ENCODE results near the gene ADORA2A.
A peak's percentile ranks its signal among the peaks of the same experiment; 100 is the strongest.

ADORA2A gene

DNA sequence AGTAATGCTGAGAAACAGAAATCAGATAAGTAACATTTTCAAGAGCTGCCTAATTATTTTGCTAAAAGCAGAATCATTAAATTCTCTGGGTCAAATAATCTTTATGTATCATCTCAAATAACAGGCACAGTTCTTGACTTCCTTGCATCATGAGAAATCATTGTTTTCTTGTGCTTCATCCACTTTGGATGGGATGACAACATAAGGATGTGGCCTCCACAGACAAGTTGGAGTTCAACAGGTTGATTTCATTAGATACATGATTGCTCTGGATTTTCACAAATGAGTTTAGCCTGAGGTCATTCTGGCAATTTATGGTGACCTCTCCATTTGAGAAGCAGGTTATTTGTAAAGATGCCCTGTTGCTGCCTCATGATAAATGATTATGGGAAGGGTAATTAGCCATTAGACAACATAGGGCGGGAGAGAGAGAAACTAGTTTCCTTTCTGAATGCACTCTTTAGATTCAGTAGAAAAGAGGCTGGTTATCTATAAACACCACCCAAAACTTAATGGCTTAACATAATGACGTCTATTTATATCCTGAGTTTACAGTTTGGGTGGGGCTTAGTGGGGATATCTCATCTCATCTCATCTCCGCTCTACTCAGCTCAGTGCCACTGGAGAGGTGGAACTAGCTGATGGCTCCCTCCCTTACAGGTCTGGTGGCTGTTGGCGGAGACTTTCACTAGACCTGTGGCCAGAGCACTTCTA is 35.0 kb upstream of the ADORA2A start:
- no peak overlapping the region for H3K9ac ChIP-seq (ENCODE audit: low read depth, low read length)
- H3K4me2 ChIP-seq (ENCODE audit: low read length) = peak overlapping the region; percentile 12
- peaks cover 13% of the 10 kb centered on the region for H3K36me3 ChIP-seq (ENCODE audit: insufficient read depth, low read length)
- H3K9me3 ChIP-seq (replicated peaks; ENCODE audit: low read length) = no peaks in the 10 kb centered on the region
- no peak overlapping the region for H3K4me3 ChIP-seq (ENCODE audit: low read length)
- H3K4me1 ChIP-seq (ENCODE audit: control insufficient read depth, insufficient read depth, low read length) = peaks cover 16% of the 10 kb centered on the region
- no peaks in the 10 kb centered on the region for H3K27me3 ChIP-seq (ENCODE audit: control insufficient read depth, insufficient read depth, low read length)

DNA sequence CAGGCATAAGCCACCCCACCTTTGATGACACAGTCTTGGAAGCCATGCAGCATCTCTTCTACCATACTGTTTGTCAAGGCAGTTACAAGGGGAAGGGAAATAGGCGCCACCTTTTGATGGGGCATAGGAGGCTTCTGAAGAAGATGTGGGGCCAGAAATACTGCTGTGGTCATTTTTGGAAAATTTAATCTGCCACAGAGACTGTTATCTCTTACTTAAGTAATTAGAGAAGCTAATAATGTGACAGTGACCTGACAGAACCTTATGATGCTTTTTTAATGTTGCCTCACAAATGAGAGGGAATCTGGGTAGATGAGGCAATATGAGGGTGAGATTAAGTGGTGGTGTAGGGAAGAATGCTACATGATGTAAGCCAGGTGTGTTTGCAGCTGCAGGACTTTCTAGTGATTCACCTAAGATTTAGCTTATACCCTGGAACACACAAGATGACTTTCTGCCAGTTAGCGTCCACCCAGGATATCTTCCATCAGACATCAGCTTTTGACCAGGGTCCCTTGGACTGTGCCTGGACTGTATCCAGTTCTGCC is 34.3 kb upstream of the ADORA2A start:
- Histone ChIP-seq H3K9me3 (replicated peaks; ENCODE audit: low read length) (no peaks in the 10 kb centered on the region), H3K4me2 (ENCODE audit: low read length) (no peak overlapping the region), H3K4me3 (ENCODE audit: low read length) (no peak overlapping the region), H3K4me1 (ENCODE audit: control insufficient read depth, insufficient read depth, low read length) (peaks cover 16% of the 10 kb centered on the region), H3K27me3 (ENCODE audit: control insufficient read depth, insufficient read depth, low read length) (no peaks in the 10 kb centered on the region), H3K9ac (ENCODE audit: low read depth, low read length) (no peak overlapping the region), H3K36me3 (ENCODE audit: insufficient read depth, low read length) (peaks cover 18% of the 10 kb centered on the region)

DNA sequence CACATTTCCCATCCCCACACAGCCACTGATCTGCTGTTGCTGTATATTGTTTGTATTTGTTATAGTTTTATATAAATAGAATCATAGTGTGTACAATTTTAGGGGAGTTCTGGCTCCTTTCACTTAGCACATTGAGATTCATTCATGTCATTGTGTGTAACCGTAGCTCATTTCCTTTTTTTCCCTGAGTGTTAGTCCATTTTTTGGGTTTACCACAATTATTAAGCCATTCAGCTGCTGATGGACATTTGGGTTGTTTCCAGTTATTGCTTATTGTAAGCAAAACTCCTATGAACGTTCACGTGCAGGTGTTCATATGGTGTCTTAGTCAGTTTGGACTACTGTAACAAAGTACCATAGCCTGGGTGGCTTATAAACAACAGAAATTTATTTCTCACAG is 33.6 kb upstream of the ADORA2A start:
- H3K9ac ChIP-seq (ENCODE audit: low read depth, low read length) = no peak overlapping the region

DNA sequence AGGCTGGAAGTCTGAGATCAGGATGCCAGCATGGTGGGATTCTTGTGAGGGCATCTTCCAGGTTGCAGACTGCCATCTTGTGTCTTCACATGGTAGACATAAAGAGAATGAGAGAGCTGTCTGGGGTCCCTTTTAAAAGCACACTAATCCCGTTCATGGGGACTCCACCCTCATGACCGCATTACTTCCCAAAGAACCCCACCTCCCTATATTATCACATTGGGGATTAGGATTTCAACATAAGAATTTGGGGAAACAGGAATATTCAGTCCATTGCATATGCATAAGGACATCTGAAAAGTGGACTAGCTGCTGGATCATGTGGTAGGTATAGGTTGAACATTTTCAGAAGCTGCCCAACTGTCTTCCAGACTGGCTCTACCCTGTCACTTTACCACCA is 33.1 kb upstream of the ADORA2A start:
- Histone ChIP-seq H3K27me3 (ENCODE audit: control insufficient read depth, insufficient read depth, low read length) (no peaks in the 10 kb centered on the region), H3K4me2 (ENCODE audit: low read length) (no peak overlapping the region), H3K4me3 (ENCODE audit: low read length) (no peak overlapping the region), H3K4me1 (ENCODE audit: control insufficient read depth, insufficient read depth, low read length) (peaks cover 16% of the 10 kb centered on the region), H3K36me3 (ENCODE audit: insufficient read depth, low read length) (peaks cover 19% of the 10 kb centered on the region), H3K9me3 (replicated peaks; ENCODE audit: low read length) (no peaks in the 10 kb centered on the region), H3K9ac (ENCODE audit: low read depth, low read length) (no peak overlapping the region)

More for the DNA sequence above, 33.6 kb upstream of the ADORA2A start:
- Histone ChIP-seq H3K27me3 (ENCODE audit: control insufficient read depth, insufficient read depth, low read length) (no peaks in the 10 kb centered on the region), H3K4me2 (ENCODE audit: low read length) (no peak overlapping the region), H3K9me3 (replicated peaks; ENCODE audit: low read length) (no peaks in the 10 kb centered on the region), H3K36me3 (ENCODE audit: insufficient read depth, low read length) (peaks cover 19% of the 10 kb centered on the region), H3K4me1 (ENCODE audit: control insufficient read depth, insufficient read depth, low read length) (peaks cover 16% of the 10 kb centered on the region), H3K4me3 (ENCODE audit: low read length) (no peak overlapping the region)

DNA sequence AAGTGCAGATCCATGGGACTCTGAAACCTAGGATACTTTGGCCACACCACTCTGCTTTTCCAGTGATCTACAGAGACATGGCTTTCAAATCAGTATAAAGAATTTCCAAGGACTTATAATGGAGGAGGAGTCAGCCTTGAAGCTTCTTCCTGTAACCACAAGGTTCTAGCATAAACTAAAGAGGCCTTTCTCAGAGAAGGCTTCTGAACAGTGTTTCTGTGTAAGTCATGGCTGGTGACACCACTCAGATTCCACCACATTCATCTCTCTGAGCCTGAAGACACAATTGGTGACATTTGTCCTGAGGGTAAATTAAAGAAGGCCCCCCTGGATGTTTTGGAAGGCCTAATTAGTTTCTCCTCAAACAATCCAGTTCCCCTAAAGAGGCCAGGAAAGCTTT is 29.0 kb upstream of the ADORA2A start:
- peaks cover 15% of the 10 kb centered on the region for H3K36me3 ChIP-seq (ENCODE audit: insufficient read depth, low read length)

DNA sequence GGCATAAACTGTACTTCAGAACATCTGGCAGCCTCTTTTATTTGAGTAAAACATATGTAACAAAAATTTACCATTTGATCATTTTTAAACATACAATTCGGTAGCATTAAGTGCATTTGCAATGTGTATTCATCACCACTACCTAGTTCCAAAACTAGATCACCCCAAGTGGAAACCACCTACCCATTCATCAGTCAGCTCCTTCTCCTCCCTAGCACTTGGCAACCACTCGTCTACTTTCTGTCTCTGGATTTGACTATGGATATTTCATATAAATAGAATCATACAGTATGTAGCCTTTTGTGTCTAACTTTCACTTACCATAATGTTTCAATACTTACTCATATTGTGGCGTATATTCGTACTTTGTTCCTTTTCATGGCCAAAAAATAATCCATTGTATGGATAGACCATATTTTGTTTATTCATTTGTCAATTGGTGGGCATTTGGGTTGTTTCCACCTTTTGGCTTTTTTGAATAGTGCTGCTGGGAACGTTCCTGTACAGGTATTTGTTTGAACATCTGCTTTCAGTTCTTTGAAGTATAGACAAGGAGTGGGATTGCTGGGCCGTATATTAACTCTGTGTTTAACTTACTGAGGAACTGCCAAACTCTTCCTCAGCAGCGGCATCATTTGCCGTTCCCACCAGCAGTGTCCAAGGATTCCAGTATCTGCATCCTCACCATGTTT is 27.2 kb upstream of the ADORA2A start:
- Histone ChIP-seq H3K4me2 (ENCODE audit: low read length) (no peak overlapping the region), H3K9ac (ENCODE audit: low read depth, low read length) (no peak overlapping the region), H3K4me1 (ENCODE audit: control insufficient read depth, insufficient read depth, low read length) (peaks cover 20% of the 10 kb centered on the region), H3K36me3 (ENCODE audit: insufficient read depth, low read length) (peaks cover 30% of the 10 kb centered on the region), H3K9me3 (replicated peaks; ENCODE audit: low read length) (no peaks in the 10 kb centered on the region), H3K4me3 (ENCODE audit: low read length) (no peak overlapping the region), H3K27me3 (ENCODE audit: control insufficient read depth, insufficient read depth, low read length) (no peaks in the 10 kb centered on the region)

More for the DNA sequence above, 29.0 kb upstream of the ADORA2A start:
- H3K27me3 ChIP-seq (ENCODE audit: control insufficient read depth, insufficient read depth, low read length) = no peaks in the 10 kb centered on the region
- no peaks in the 10 kb centered on the region for H3K9me3 ChIP-seq (replicated peaks; ENCODE audit: low read length)
- H3K4me1 ChIP-seq (ENCODE audit: control insufficient read depth, insufficient read depth, low read length) = peaks cover 20% of the 10 kb centered on the region
- H3K4me3 ChIP-seq (ENCODE audit: low read length) = no peak overlapping the region
- H3K9ac ChIP-seq (ENCODE audit: low read depth, low read length) = no peak overlapping the region
- H3K4me2 ChIP-seq (ENCODE audit: low read length) = no peak overlapping the region

DNA sequence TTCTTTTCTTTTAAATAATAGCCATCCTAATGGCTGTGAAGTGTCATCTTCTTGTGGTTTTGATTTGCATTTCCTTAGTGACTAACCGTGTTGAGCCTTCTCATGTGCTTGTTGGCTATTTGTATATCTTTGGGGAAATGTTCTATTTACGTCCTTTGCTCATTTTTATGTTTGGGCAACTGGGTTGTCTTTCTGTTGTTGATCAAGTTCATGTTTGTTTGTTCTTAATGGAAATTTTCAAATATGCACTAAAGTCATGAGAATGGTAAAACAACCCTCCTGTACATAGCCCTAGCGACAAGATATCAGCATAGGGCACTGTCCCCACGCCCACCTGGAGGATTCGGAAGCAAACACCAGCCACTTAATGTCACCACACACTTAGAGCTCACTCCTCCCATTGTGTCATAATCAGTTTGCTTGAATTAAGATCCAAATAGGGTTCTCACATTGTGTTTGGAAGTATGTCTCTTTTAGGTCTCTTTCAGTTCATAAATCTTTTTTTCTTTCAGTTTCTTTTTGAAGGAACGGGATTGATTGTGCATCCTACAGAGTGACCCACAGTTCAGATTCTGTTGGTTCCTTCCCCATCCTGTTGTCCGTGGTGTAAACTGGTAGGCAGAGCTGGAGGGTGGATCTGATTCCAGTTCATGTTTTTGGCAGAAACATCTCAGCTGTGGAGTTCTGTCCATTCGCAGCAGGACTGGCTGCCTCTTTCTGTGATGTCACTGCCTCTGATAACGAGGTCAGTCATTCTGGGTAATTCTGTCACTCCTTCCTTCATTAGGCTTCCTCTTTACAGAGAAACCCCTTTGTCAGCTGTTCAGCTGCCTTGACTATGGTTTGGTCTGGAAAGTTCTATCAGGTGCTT is 26.4 kb upstream of the ADORA2A start:
- Histone ChIP-seq H3K4me3 (ENCODE audit: low read length) (no peak overlapping the region), H3K36me3 (ENCODE audit: insufficient read depth, low read length) (peaks cover 34% of the 10 kb centered on the region), H3K27me3 (ENCODE audit: control insufficient read depth, insufficient read depth, low read length) (no peaks in the 10 kb centered on the region), H3K4me2 (ENCODE audit: low read length) (no peak overlapping the region), H3K9ac (ENCODE audit: low read depth, low read length) (no peak overlapping the region), H3K4me1 (ENCODE audit: control insufficient read depth, insufficient read depth, low read length) (peaks cover 20% of the 10 kb centered on the region), H3K9me3 (replicated peaks; ENCODE audit: low read length) (no peaks in the 10 kb centered on the region)

DNA sequence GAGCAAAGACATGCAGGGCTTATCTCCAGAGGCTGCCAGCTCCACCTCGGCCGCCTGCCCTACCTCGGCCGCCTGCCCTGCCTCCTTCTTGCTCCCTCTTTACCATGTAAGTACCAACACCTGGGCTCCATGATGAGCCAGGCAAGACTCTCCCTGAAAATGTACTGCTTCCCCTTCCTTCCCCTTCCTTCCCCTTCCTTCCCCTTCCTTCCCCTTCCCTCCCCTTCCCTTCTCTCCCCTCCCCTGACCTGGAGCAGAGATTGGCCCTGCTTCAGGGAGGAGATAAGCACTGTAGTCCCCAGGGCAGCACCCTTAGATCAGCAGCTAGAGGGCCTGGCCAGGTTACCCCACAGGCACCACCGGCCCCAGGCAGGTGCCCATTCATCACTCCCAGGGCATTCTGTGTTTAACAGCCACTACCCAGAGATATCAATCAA is 25.4 kb upstream of the ADORA2A start:
- Histone ChIP-seq H3K36me3 (ENCODE audit: insufficient read depth, low read length) (peaks cover 30% of the 10 kb centered on the region), H3K4me2 (ENCODE audit: low read length) (no peak overlapping the region), H3K27me3 (ENCODE audit: control insufficient read depth, insufficient read depth, low read length) (no peaks in the 10 kb centered on the region), H3K9ac (ENCODE audit: low read depth, low read length) (no peak overlapping the region), H3K9me3 (replicated peaks; ENCODE audit: low read length) (no peaks in the 10 kb centered on the region), H3K4me3 (ENCODE audit: low read length) (no peak overlapping the region), H3K4me1 (ENCODE audit: control insufficient read depth, insufficient read depth, low read length) (peaks cover 20% of the 10 kb centered on the region)

DNA sequence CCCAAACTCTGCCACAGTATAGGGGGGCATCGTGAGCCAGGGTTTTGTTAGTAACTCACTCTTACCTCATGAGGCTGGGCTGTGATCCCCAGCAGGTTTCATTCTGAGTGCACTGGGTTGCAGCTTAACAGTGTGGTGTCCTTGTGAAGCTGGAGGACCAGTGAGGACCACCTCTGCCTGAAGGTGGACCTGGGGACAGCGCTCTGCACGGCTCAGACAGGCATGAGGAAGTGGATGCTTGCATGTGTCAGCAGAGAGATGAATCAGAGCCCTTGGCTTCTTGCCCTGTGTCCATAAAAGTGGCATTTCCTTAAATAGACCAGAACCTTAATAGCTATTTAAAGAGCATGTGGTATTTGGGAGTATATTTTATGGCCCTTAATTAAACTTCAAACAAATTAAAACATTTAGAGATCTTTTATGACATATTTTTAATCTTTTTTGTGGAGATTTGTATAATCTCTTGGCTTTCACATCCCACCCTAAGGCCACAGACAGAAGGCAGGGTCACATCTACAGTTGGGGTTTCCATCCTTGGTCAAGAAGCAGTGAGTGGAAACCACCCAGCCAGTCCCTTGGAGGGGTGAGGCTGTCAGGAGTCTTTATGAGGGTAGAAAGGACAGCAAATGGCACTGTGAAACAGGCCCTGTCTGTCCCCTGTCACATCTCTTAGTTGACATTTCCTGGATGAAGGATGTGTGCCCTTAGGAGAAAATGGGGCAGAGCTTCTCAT is 24.8 kb upstream of the ADORA2A start:
- no peaks in the 10 kb centered on the region for H3K9me3 ChIP-seq (replicated peaks; ENCODE audit: low read length)
- H3K36me3 ChIP-seq (ENCODE audit: insufficient read depth, low read length) = peaks cover 26% of the 10 kb centered on the region
- peak overlapping the region; percentile 26 for H3K4me2 ChIP-seq (ENCODE audit: low read length)
- peak overlapping the region; percentile 6 for H3K4me3 ChIP-seq (ENCODE audit: low read length)
- peaks cover 20% of the 10 kb centered on the region for H3K4me1 ChIP-seq (ENCODE audit: control insufficient read depth, insufficient read depth, low read length)
- H3K9ac ChIP-seq (ENCODE audit: low read depth, low read length) = peak overlapping the region; percentile 18
- no peaks in the 10 kb centered on the region for H3K27me3 ChIP-seq (ENCODE audit: control insufficient read depth, insufficient read depth, low read length)

DNA sequence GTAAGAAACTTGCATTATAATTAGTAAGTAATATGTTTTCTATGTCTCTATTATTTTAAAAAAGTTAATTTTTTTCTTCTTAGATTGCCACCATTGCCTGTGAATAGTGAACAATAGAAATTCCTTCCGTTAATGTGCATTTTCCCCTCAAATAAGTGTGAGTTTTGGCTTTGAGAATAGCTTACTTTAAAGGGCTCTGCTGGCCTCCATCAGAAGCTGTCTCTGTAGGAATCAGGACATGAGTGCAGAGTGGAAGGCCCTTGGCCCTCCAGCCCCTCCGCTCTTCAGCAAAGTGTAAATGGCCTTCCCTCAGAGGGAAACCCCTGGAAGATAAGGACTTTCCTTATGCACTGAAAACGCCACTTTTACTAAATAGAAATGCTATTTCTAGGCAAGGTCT is 24.1 kb upstream of the ADORA2A start:
- Histone ChIP-seq H3K4me1 (ENCODE audit: control insufficient read depth, insufficient read depth, low read length) (peaks cover 20% of the 10 kb centered on the region), H3K36me3 (ENCODE audit: insufficient read depth, low read length) (peaks cover 24% of the 10 kb centered on the region), H3K4me3 (ENCODE audit: low read length) (no peak overlapping the region), H3K9ac (ENCODE audit: low read depth, low read length) (no peak overlapping the region), H3K4me2 (ENCODE audit: low read length) (no peak overlapping the region), H3K27me3 (ENCODE audit: control insufficient read depth, insufficient read depth, low read length) (no peaks in the 10 kb centered on the region), H3K9me3 (replicated peaks; ENCODE audit: low read length) (no peaks in the 10 kb centered on the region)

All from skeletal muscle satellite cell (primary cell).